Smooth muscle cell of the brain vasculature (primary cell): ENCODE measurements around the gene ACTL9.
"Not testable (repeated sequence)": the region's sequence is repeated elsewhere in the genome, so short reads cannot be mapped to it uniquely, and the experiment has no call there.

Source experiments
- DNase-seq: peaks from one replicate; pipeline ENCODE4 v3.0.0-alpha.2; 2012; ENCODE audit warnings: low read depth, low spot score

Gene ACTL9

DNA sequence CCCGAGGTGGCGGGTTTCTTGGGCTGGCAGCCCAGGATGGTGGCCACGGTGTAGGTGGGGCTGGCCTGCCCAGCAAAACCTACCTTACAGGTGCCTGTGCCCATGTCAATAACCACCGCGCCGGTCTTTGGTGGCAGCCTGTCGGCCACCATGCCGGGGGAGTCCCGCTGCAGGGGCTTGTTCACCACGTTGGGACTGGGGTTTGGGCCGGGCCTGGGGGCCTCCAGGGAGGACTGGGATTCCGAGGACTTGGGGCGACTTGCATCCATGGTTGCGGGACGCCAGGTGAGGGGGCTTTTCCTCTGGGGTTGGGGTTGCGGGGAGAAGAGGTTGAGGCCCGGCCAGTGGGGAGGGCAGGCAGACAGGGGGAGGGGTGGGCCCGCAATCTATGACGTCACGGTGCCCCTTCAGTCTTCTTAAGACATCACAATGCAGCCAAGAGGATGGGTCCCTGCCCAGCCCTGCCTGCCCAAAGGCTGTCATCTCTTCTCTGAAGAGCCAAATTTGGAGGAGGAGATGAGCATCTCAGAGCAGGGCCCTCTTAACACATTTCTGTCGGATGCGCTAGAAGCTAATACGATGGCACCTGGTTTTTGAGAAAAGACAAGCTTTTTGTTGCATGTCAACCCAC, at the start of gene ACTL9:
ACTL9 (minus strand) TSS at position 363 of the 631 bp plus-strand sequence; CDS start at position 269, 94 bp downstream.
- no peak for DNase-seq

DNA sequence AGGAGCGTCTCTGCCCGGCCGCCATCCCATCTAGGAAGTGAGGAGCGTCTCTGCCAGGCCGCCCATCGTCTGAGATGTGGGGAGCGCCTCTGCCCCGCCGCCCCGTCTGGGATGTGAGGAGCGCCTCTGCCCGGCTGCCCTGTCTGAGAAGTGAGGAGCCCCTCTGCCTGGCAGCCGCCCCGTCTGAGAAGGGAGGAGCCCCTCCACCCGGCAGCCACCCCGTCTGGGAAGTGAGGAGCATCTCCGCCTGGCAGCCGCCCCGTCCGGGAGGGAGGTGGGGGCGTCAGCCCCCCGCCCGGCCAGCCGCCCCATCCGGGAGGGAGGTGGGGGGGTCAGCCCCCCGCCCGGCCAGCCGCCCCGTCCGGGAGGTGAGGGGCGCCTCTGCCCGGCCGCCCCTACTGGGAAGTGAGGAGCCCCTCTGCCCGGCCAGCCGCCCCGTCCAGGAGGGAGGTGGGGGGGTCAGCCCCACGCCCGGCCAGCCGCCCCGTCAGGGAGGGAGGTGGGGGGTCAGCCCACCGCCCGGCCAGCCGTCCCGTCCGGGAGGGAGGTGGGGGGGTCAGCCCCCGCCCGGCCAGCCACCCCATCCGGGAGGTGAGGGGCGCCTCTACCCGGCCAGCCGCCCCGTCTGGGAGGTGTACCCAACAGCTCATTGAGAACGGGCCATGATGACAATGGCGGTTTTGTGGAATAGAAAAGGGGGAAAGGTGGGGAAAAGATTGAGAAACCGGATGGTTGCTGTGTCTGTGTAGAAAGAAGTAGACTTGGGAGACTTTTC, 40.9 kb upstream of the ACTL9 start:
- DNase-seq, result not testable (repeated sequence)

DNA sequence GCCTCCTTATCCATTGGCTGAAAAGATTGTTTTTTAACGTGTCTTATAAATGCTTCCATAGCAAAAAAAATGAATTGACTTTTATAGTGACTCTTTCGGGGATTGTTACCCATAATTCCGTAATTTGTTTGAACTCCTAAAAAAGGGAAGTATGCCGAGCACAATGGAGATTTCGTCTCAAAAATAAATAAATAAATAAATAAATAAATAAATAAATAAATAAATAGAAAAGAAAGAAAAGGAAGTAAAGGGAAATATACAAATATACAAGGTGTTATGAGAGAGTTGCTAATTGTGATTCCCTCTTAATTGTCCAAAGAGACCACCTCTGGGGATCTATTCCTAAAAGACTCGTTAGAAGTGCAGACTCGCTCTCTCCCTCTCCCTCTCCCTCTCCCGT, 39.8 kb upstream of the ACTL9 start:
- no peak for DNase-seq

GRCh38 chr19:8731428-8732169, 33.0 kb upstream of the ACTL9 start:
- DNase-seq, result no peak

DNA sequence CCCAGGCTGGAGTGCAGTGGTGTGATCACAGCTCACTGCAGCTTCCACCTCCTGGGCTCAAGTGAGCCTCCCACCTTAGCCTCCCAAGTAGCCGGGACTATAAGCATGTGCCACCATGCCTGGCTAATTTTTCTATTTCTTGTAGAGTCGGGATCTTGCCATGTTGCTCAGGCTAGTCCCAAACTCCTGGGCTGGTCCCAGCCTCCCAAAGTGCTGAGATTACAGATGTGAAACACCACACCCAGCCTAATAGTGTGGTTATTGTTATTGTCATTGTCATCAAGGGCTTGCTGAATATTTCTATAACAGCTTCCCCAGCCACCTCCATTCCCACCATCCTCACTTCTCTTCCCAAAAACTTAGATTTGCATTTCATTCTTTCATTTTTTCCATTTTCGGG, 25.7 kb upstream of the ACTL9 start:
- DNase-seq, result no peak

DNA sequence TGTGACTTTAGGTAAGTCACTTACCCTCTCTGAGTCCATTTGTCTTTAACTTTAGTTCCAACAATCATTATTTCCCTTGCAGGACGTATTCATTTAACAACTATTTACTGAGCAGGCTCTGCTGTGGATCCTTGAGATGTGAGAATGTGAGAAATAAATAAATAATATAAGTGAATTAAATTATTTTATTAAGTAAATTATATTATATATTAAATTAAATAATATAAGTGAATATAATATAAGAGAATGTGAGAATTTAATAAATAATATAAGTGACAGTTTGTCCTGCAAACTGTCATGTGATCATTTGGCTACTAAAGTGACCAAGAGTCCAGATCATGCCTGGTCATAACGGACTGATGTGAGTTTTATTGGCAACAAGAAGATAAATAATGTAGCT, 23.4 kb upstream of the ACTL9 start:
- no peak for DNase-seq

DNA sequence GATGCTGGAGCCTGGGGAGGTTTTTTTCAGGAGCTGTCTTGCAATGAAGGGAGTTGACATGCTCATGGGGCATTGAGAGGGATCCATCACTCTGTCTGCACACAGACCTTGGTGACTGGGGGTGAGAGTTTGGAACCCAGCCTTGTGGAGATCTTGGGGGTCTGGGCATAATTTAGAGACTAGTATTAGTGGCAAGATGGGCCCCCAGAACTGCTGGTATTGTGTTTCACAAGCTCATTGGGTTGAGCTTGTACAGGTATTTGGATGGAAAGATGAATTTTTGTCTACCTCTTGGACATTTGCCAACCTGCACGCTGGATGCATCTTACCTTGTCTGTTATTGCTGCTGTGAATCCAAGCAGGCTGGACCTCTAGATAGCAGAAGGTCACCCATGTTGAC, 22.7 kb upstream of the ACTL9 start, which contains the start of gene OR2Z1:
OR2Z1 (plus strand) TSS at position 301 of the 400 bp plus-strand sequence. CDS start 9,395 bp downstream, outside the sequence.
- DNase-seq, result no peak

DNA sequence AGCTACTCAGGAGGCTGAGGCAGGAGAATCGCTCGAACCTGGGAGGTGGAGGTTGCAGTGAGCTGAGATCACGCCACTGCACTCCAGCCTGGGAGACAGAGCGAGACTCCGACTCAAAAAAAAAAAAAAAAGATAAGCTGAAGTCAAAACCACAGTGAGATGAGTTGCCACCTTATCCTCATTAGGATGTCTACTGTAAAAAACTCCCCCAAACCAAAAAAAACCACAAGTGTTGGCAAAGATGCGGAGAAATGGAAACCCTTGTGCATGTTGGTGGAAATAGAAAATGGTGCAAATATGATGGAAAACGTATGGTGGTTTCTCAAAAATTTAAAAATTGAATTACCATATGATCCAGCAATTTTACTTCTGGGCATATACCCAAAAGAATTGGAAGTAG, 11.7 kb upstream of the ACTL9 start:
- not testable (repeated sequence) for DNase-seq

- no peak for DNase-seq
These were observed 7.1 kb upstream of the ACTL9 start for GRCh38 chr19:8705742-8706141.

DNA sequence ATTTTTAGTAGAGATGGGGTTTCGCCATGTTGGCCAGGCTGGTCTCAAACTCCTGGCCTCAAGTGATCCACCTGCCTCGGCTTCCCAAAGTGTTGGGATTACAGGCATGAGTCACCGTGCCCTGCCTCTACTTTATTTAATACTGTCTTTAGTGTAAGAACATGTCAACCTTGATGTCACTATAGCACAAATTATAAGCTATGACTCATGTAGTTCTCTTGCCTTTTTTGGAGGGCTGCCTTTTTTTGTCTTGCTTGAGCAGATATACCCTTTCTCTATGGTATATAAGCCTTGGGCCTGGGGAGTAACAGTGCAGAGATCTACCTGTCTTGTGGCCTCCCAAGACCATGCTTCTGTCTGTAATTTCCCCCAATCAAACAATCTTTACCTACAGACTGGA, 6.7 kb upstream of the ACTL9 start:
- DNase-seq, result not testable (repeated sequence)

DNA sequence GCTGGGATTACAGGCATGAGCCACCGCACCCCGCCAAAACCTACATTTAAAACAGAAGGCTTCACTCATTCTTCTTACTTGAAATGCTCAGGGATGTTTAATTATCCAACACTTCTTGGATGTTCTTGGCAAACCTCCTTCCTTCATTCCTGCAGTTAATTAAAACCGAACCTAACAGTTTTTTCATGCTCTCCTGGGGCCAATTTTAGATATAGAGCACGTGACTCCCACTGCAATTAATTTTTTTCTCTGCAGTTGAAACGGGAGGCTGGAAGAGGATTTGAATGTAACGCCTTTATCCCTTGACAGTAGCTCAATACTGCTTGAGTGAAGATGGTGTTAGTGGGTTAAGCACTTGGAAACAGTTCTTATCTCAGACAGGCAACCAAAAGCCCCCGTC, 4.6 kb upstream of the ACTL9 start:
- DNase-seq, result no peak

- DNase-seq, result no peak
These were observed 3.8 kb upstream of the ACTL9 start for GRCh38 chr19:8702350-8702749.

- no peak for DNase-seq
These were observed 2.4 kb upstream of the ACTL9 start for GRCh38 chr19:8700956-8701355.

GRCh38 chr19:8699908-8700307, 1.3 kb upstream of the ACTL9 start:
- no peak for DNase-seq

GRCh38 chr19:8697671-8698432, 743 bp downstream of the ACTL9 start:
- no peak for DNase-seq

DNA sequence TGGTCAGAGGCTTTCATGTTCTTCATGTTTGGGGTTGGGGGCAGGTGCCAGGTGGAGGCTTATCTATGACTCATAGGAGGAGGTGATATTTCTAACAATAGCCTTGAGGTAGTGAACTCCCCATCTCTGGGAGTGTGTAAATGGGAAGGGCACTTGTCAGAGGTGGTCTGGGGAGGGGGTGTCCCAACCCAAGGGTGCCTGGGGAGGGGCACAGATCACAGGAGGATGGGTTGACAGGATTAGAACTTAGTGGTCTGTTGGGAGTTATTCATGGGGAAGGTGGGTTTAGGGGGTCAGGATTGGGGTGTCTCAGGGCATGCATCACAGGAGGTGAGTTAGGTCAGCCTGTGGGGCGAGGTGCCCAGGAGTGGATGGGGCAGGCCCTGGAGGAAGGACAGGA, 1.6 kb downstream of the ACTL9 start:
- no peak for DNase-seq

DNA sequence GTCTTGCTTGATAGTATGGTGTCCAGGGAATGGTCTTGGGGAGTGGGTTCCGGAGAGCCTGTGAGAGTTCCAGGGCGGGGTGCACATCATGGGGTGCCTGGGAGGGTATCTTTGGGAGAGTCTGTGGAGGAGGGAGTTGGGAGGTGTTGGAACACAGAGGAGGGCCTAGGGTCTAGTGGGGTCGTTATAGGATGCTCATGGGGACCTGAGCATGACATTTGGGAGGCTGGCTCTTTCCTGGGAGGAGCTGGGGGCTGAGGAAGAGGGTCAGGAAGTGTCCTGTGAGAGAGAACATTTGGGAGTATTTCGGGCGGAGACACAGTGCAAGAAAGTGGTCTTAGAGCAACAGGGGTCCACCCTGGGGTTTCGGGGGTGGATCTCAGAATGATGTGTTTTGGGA, 2.7 kb downstream of the ACTL9 start:
- no peak for DNase-seq

- DNase-seq, result no peak
These were observed 3.1 kb downstream of the ACTL9 start for GRCh38 chr19:8695501-8695900.

DNA sequence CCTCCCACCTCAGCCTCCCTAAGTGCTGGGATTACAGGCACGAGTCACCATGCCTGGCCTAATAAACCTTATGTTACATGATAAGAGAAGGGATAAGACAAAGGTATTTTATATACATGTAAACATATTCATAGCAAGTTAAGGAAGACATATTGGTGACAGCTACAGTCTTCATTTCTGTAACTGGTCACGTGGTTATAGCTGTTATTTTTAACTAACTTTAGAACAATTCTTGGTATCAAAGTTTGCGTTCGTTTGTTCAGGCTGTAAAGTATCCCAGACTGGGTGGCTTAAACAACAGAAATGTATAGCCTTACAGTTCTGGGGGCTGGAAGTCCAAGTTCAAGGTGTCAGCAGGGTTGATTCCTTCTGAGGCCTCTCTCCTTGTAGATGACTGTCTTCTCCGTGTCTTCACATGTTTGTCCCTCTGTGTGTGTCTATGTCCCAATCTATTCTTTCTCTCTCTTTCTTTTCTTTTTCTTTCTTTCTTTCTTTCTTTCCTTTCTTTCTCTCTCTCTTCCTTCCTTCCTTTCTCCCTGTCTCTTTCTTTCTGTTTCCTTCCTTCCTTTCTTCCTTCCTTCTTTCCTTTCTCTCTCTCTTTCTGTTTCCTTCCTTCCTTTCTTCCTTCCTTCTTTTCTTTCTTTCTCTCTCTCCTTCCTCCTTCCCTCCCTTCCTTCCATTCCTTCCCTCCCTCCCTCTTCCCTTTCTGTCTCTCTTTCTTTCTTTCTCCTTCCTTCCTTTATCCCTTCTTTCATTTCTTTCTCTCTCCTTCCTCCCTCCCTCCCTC, 7.6 kb downstream of the ACTL9 start:
- DNase-seq, result no peak

GRCh38 chr19:8688930-8689329, 9.7 kb downstream of the ACTL9 start:
- DNase-seq, result no peak

DNA sequence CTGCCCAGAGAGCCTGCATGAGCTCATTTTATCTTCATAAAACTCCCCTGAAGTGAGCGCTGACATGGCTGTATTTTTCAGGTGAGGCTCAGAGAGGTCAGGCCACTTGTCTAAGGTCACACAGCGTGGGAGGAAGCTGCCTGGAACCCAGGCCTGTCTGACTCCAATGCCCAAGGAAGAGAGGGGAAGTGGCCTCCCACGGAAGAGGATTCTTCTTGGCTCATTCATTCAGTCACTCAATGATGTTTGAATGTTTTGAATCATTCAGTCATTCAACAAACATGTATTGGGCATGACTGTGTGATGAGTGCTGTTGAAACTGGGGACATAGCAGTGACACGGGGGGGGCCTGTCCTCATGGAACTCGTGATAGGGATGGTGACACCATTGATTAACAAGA, 12.0 kb downstream of the ACTL9 start:
- DNase-seq, result no peak
